ENCODE measurements around the gene DAP.
"Not testable (repeated sequence)": the region's sequence is repeated elsewhere in the genome, so short reads cannot be mapped to it uniquely, and the experiment has no call there.

DAP gene

GRCh38 chr5:10653043-10653442 lies 108.0 kb downstream of the DAP start:
- no peak for DNase-seq (ENCODE audit: low spot score)

GRCh38 chr5:10652606-10653005 lies 108.4 kb downstream of the DAP start:
- DNase-seq (ENCODE audit: low spot score) = no peak

DNA sequence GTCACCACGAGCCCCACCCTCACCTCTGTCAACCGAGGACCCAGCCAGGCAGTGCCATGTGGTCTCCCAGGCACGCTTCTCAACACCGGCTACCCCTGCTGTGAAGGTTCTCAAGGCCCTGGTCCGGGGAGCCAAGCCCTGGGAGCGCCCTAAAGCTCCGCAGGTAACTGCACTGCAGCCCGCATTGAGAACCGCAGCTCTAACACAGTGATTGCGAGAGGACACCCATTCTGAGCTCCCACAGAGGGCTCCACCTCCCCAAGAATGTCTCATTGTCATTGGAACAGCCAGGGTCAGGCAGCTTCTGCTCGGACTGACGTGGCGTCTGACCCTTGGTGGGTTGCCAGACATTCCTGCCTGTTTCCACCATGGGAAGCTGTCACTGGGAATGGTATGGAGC lies 108.9 kb downstream of the DAP start:
- no peak for DNase-seq (ENCODE audit: low spot score)

- DNase-seq (ENCODE audit: low spot score) = no peak
These were observed 111.2 kb downstream of the DAP start for GRCh38 chr5:10649666-10650380.

DNA sequence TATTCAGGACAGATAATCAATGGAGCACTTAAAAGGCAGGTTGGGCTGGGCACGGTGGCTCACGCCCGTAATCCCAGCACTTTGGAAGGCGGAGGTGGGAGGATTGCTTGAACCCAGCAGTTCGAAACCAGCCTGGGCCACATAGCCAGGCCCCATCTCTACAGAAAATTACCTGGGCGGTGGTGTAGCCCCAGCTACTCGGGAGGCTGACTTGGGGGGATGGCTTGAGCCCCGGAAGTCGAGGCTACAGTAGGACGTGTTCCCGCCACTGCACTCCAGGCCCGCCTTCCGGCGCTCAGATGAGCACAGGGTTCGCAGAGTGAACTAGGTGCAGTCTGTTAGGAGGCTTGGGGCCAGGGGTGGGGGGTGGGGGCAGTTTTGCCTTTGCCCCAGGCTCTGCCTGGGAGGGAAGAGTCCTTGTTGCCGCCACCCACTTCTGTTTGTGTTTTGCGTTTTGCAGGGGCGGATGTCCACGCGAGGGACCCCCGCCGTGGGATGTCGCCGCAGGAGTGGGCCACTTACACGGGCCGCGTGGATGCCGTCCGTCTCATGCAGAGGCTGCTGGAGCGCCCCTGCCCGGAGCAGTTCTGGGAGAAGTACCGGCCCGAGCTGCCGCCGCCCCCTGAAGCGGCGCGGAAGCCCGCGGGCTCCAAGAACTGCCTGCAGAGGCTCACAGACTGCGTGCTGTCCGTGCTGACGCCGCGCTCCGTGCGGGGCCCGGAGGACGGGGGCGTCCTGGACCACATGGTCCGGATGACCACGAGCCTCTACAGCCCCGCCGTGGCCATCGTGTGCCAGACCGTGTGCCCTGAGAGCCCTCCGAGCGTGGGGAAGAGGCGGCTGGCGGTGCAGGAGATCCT lies 112.0 kb downstream of the DAP start:
- DNase-seq (ENCODE audit: low spot score) = no peak

GRCh38 chr5:10647640-10648039 lies 113.4 kb downstream of the DAP start:
- DNase-seq (ENCODE audit: low spot score) = no peak

- no peak for DNase-seq (ENCODE audit: low spot score)
These were observed 115.4 kb downstream of the DAP start for GRCh38 chr5:10645671-10646070.

DNA sequence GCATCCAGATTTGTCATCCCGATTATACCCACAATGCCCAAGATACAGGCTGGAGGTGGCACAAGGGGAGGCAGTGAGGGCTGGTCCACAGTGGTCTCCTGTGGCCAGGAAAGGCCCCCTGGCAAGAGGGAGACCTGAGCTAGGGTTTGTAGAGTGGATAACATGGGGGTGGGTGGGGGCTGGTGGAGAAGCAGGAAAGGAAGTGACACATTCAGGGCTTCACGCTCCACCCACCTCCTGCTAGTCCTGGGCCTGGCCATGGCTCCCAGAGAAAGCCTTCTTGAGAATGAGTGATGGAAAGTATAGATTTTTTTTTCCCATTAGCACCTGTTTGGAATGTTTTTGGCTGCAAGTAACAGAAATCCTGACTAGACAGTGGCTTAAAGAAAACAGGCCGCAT lies 115.9 kb downstream of the DAP start:
- DNase-seq (ENCODE audit: low spot score) = no peak

DNA sequence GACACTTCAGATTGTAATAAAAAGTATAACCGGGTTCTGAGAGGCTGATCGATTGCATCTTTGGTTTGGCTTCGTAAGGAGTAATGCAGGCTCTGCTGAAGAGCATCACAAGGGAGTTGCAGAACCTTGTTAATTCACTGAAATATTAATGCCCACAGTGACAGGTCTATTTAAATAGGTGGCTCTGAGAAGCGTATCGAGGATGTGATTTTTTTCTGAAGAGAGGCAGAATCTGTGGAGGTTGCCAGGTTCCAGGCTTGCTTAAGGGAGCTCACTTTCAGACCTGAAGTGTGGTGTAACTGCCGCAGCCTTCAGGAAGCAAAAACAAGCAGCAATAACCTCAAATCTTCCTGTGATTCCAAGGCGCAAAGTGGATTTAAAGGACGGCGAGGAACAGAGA lies 116.8 kb downstream of the DAP start:
- peak; percentile 34 for DNase-seq (ENCODE audit: low spot score)

DNA sequence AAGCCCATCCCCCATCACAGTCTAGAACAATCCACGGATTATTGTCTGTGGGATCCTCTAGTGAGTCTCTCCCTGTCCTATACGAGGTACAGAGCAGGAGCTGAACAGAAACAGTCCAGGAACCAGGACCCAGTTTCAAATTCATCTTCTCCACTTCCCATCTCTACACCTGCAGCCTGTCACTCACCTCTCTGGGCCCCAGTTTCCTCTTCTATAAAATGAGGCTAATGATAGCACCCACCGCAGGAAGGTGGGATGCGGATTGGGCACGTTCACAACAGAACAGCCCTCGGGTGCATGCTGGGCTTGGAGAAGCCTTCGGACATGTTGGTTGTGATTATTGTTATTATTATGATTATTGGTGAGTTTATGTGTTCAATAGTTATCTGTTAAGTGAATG lies 118.7 kb downstream of the DAP start:
- no peak for DNase-seq (ENCODE audit: low spot score)

DNA sequence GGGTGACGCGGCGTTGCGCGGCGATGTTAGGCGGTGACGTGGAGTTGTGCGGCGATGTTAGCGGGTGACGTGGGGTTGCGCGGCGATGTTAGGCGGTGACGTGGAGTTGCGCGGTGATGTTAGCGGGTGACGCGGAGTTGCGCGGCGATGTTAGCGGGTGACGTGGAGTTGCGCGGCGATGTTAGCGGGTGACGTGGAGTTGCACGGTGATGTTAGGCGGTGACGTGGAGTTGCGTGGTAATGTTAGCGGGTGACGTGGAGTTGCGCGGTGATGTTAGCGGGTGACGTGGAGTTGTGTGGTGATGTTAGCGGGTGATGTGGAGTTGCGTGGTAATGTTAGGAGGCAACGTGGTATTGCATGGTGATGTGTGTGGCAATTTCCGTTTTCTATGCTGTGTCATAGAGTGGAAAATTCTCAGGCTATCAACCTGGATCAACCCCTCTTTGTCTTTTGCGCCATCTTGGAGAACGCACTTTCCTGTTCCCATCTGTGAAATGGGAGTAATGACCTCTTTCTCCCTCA lies 121.1 kb downstream of the DAP start:
- DNase-seq (ENCODE audit: low spot score) = no peak

DNA sequence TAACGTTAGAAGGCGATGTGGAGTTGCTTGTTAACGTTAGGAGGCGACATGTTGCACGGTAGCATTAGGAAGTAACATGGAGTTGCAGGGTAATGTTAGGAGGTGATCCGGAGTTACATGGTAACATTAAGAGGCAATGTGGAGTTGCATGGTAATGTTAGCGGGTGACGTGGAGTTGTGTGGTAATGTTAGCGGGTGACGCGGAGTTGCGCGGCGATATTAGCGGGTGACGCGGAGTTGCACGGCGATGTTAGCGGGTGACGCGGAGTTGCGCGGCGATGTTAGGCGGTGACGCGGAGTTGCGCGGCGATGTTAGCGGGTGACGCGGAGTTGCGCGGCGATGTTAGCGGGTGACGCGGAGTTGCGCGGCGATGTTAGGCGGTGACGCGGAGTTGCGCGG lies 122.3 kb downstream of the DAP start:
- DNase-seq (ENCODE audit: low spot score) = not testable (repeated sequence)

- DNase-seq (ENCODE audit: low spot score) = no peak
These were observed 123.1 kb downstream of the DAP start for GRCh38 chr5:10637944-10638343.

DNA sequence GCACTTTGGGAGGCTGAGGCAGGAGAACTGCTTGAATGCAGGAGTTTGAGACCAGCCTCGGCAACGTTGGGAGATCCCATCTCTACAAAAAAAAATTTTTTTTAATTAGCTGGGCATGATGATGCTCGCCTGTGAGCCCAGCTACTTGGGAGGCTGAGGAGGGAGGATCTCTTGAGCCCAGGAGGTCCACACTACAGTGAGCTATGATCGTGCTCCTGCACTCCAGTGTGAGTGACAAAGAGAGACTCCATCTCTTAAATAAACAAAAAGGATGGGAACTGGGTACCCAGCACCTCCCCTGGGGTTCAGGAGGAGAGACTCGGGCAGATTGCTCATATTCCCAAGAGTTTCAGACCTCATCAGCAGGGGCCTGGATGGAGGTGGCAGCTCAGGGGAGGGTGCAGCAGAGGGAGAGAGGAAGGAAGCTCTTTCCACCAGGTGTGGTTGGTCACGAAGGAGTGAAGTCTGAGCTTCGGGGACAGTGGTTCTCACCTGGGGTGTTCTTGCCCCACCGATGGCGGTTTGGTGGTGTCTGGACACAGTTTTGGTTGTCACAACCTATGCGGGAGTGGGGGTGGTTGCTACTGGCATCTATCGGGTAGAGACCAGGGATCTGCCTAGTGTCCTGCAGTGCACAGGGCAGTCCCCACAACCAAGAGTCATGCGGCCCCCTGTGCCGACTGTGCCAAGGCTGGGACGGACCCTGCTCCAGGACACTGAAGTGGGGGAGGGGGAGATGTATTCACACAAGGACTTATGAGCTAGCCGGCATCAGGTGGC lies 124.5 kb downstream of the DAP start:
- no peak for DNase-seq (ENCODE audit: low spot score)

DNA sequence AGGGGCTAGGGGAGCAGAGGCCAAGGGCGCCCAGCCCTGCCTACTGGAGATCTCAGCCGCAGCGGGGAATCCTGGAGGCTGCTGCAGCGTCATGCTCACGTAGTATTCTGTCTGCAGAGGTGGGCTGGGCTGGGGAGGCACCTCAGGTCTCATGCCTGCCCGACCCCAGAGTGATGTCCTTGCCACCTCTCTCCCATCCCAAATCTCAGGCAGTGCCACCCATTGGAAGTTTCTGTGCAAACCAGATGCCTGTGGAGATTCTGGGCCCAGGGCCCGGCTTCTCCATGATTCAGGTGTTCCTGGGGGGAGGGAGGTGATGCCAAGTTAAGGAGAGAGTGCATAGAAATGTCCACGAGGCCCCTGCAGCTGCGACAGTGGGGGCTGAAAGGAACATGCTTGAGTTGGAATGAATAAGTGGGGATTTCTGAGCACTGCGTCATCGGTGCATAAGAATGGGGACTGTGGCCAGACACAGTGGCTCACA lies 125.1 kb downstream of the DAP start:
- no peak for DNase-seq (ENCODE audit: low spot score)

DNA sequence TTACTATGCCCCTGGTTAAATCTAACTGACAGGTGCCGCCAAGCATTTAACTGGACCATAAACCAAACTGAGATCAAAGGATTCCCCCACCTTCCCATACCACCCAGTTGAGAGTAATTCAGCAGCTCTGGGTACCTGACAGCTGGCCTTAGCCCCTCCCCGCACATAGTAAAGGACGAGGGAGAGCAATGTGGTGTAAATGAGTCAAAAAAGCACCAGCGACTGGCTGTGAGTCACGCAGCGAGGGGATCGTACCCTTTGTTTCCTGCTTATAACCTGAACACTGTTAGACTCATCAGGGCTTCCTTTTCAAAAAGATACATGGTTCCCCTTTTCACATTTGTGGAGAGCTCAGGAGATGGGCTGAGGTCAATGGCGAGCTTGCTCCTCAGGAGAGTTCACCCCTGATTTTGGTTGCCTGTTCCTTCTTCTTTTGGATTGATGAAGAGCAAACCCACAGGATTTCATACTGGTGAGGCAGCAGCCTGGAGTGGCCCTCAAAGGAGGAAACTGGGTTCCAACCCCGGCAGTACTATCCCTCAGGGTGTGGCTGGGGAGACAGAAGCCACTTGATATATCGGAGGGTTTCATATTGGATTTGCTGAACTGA lies 125.7 kb downstream of the DAP start:
- DNase-seq (ENCODE audit: low spot score) = no peak

GRCh38 chr5:10634562-10634961 lies 126.5 kb downstream of the DAP start:
- no peak for DNase-seq (ENCODE audit: low spot score)

GRCh38 chr5:10634050-10634449 lies 127.0 kb downstream of the DAP start:
- no peak for DNase-seq (ENCODE audit: low spot score)

GRCh38 chr5:10633271-10634049 lies 127.6 kb downstream of the DAP start:
- DNase-seq (ENCODE audit: low spot score) = no peak

GRCh38 chr5:10632110-10632761 lies 128.8 kb downstream of the DAP start:
- no peak for DNase-seq (ENCODE audit: low spot score)

All from putamen (tissue), 1 donor.